8988T (cell line): ENCODE measurements around the gene CD83.

Source experiments
- DNase-seq: peaks from one replicate; pipeline ENCODE4 v3.0.0; 2011

The CD83 gene

DNA sequence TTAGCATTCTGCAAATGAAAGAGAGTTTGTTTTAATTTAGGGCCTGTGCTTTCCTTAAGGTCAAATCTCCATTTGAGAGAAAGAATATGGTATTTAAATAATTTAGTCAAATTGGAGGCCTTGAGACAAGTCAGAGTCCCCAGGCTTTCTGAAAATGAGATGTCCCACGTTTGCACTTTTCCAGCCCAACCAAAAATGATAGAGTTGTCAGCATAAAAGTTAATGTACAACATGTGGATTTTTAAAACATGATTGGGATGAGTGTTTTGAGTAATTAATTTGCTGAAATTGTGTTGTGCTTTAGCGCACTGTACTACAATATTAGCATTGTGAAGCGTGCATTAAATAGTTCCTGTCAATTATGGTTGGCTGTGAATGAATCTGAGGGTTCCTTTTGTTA lies 10.0 kb downstream of the CD83 start:
- DNase-seq: no peak

DNA sequence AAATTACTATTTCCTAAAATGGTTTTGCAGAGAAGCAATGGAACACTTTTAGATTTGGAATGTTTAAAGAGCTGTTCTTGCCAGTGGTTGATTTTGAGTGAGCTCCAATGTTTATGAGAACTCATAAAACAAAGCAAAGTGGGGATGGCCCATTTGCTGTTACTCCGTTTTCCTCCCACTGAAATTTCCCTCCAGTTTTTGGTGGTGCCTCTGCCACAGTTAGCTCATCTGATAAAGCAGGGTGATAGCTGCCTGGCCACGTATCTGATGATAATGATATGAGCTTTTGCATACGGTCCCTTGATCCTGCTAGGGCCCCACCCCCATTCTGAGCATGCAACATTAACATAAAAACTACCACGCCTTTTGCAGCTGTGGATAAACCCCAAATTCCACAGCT lies 10.4 kb downstream of the CD83 start:
- DNase-seq: no peak

DNA sequence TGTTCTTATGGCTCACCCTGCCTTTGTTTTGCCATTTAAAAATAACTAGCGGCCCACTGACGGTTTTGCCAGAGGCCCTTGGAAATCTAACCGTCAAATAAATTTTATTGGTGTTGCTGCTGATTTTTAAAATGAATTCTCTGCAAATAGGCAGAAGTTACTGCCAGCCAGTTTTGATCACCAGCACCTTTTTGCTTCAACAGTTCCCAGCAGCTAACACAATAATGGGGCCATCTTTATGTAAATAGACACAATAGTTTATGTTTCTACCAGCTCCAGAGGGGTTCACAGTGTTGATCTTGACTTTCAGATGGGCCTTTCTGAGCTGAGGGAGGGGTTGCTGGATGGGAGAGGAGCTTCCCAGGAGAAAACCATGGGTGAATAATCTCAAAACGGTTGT lies 11.2 kb downstream of the CD83 start:
- DNase-seq: no peak

DNA sequence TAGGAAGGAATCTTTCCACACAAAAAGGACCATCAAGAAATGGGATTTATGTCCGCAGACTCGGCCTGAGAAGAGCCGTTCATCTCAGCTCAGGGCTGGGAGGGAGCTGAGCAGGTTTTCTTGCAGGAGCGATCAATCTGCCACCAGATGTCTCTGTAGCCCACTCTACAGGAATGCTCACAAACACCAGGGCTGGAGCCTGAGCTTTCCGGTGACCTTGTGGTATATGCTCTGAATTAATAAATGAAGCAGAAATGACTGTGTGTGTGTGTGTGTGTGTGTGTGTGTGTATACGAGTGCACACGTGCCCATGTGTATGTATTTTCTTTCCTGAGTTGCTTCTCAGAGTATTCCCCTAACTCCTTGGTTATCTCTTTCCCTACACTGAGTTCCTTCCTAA lies 12.0 kb downstream of the CD83 start:
- peak; percentile 30 for DNase-seq

DNA sequence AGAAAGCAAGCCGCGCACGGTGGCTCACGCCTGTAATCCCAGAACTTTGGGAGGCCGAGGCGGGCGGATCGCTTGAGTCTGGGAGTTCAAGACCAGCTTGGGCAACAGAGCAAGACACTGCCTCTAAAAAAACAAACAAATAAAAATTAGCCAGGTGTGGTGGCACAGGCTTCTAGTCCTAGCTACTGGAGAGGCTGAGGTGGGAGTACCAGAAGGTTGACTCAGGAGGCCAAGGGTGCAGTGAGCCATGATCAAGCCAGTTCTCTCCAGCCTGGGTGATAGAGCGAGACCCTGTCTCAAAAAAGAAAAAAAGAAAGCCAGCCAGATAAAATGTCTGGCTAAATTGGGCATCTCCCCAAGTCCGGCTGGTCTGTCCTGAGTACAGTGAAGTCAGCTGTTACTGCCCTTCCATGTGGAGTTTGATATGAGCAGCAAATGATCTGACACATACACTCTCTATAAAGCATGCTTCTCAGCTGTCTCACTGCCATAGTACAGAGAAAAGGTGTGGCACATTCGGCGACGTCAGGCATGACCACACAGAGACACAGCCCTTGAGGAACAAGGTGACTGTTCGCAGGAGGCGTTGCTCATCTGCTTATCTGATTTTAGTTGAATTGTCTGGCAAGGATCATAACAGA lies 13.0 kb downstream of the CD83 start:
- DNase-seq: no peak

DNA sequence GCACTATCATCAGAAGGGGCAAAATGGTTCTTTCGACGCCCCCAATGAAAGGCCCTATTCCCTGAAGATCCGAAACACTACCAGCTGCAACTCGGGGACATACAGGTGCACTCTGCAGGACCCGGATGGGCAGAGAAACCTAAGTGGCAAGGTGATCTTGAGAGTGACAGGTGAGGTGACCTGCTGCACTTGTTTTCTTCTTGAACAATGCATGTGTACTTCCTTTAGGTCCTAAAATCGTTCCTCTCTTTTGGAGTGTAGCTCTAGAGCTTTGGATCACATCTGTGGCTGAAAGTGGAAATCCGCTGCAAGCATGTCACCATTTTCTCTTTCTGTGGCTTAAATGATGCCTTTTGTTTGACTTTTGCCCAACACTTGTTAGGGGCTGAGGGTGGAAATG lies 14.0 kb downstream of the CD83 start:
- DNase-seq: no peak

DNA sequence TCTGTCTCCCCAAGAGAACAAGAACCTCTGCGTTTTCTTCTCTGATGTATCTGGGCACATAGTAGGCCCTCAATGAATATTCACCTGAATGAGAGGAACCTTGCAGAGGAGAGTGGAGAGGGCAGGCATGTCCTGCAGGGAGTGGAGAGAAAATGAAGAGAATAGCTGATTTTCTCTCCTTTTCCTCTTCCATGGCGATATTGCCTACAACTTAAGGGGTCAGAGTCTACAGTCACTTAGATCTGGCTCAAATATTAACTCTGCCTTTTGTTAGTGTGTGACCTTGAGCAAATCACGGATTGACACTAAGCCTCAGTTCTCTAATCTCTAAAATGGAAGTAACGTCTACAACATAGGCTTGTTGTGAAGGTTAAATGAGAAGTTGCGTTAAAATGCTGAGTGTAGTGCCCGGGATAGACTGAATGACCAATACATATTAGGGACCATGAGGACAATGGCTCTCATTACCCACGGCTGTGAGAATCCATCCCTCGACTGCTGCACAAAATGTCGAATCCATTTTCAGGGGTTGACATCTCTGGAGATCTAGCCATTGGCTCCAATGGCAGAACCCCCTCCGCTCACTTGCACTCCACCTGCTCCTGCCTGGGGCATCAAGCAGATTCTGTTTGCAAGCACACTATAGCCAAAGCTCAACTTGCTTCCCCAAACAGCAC lies 14.8 kb downstream of the CD83 start:
- DNase-seq: no peak

DNA sequence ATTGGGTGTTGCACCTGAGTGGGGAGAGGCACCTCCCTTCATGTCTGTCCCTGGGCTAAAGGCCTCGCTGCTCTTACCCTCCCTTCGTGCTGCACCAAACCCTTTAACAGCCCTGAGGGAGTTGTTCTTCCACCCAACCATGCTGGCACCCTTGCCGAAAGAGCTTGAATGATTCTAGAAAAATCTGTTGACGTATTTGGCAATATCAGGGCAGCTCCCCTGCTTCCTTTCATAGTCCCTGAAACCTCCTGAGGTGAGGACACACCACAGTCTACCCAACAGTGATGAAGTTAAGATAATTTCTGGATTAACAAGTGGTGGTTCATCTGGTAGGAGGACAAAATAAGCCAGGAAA lies 15.3 kb downstream of the CD83 start:
- no peak for DNase-seq

DNA sequence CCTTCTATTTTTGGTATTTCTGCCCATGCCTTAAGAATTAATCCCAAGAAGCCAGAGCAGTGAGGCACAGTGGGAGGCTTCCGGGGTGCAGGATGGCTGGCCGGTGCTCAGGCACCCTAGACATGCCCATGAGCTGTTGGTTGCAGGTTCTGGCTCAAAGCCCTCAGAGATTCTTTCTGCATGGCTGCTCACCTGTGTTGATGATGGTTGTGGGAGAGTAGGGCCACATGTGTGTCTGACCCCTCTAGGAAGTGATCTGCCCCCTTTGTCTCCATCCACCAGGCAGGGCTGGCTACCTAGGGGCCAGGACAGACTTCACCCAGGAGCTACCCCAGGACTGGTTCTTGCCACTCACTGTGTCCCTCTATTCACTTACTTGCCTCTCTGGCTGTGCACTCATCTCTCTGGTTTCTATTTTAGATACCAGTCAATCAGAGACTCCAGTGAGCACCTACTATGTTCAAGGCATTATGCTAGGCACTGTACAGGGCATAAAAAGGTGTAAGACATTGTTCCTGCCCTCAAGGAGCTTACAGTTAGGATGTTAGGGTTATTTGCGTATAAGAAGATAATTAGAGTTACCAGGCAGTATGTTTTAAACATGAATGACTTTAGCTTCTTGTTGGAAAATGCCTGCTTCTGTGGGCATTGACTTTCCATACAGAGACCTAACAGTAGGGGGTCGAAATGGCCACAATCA lies 16.8 kb downstream of the CD83 start:
- DNase-seq: no peak

DNA sequence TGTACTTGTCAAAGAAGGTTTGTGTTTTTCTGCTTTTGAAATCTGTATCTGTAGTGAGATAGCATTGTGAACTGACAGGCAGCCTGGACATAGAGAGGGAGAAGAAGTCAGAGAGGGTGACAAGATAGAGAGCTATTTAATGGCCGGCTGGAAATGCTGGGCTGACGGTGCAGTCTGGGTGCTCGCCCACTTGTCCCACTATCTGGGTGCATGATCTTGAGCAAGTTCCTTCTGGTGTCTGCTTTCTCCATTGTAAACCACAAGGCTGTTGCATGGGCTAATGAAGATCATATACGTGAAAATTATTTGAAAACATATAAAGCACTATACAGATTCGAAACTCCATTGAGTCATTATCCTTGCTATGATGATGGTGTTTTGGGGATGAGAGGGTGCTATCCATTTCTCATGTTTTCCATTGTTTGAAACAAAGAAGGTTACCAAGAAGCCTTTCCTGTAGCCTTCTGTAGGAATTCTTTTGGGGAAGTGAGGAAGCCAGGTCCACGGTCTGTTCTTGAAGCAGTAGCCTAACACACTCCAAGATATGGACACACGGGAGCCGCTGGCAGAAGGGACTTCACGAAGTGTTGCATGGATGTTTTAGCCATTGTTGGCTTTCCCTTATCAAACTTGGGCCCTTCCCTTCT lies 18.4 kb downstream of the CD83 start:
- no peak for DNase-seq

DNA sequence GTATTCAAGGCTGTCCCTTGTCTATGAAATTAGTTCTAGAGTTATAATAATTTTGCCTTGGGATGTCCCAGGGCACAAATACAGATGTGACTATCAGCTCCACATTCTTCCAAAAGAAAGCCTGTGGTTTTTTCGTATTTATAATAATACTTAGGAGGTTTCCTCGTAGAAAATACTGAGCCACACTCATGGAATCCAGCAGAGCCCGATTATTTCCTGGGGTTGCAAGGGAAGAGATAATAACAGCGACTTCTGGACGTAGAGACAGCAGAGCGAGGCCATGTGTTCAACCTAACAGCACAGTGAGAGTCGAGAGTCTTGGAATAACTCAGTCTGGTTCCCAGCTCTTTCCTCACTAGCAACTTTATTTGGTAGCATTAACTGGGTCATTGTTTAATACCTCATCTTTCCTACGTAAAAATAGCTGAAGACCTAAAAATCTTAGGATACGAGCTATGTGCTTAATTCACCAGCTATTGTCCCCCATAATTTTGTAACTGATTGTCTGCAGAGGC lies 21.2 kb downstream of the CD83 start:
- no peak for DNase-seq

DNA sequence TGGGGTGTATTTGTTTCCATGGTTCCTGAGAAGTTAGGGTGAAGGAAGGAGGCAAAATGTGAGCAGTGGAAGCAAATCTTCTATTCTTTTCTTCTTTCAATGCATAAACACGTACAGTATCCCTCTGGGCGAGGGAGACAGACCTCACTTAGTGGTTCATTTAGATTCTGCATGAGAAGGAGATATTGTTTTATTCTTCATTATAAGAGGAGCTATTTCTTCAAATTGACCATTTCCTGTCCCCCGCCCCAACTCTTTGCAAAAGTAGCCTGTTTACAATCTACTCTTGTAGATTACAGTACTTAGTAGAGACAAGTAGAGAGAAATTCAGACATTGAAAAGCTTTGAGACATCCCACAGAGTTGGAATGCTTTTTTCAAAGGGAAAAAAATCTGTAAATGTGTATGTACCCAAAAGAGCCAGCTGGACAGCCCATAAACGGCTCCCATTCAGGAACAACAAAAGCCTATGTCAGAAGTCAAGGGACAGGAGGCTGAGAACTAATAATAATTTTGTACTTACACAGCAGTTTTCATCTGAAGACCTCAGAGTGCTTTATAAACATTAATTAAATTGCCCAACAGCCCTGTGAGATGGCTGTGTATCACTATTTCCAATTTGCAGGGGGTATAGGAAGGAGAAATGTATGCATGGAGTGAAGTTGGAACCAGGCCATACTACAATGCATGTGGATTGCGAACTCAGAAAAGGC lies 23.9 kb downstream of the CD83 start:
- no peak for DNase-seq

DNA sequence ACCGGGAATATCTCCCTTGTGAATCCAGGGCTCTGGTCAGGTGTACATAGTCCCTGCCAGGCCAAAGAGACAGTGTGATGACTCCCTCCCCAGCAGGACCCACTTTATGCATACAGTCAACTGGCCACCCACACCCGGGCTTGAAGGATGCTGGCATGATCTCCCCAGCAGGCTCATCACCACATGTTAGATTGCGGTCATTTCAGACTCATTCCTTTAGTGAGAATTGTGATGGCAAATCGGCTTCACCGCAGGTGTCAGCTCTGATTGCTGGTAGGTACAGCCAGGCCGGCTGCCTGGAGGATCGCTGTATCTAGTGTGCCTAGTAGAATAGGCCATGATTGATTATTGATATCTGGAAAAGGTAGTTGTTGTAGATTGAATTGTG lies 24.5 kb downstream of the CD83 start:
- DNase-seq: no peak

DNA sequence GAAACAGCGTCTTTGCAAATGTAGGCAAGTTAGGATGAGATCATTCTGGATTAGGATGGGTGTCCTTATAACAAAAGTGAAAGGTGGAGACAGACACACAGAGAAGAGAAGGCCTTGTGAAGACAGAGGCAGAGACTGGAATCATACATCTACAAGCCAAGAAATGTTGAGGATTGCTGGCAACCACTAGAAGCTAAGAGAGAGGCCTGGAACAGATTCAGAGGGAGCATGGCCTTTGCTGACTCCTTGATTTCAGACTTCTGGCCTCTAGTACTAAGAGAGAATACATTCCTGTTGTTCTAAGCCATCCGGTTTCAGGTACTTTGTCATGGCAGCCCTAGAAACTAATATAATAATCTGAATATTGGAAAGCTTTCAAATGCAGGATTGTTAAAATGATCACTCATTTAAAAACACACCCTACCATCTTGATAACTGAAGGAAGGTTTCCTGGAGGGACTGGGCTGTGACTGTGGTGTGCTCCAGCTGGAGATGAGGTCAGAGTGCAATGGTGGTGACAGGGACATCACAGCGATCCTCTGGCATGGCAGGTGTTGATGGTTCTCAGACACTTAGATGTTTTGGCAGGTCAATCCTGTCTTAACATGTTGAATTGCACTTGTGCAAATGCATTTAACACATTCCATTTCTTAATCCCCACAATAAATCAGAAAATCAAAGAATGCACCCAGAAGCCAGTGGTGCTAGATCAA lies 25.1 kb downstream of the CD83 start:
- no peak for DNase-seq

DNA sequence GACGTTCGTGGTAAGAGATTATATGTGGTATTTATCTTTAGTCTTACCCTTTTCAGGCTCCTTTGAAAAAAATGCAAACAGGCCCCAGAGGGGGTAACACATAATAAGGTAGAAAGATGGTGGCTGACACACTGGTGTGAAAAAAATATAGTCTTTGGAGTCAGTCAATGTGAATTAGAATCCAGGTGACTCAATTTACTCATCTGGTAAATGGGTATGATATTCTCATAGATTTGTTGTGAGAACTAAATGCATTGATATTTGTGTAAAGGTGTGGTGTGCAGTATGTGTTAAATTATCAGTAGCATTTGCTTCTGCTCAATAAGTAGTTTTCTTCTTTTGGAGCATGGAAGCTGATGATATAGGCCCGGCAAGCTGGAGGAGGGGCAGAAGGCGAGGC lies 25.7 kb downstream of the CD83 start:
- no peak for DNase-seq

DNA sequence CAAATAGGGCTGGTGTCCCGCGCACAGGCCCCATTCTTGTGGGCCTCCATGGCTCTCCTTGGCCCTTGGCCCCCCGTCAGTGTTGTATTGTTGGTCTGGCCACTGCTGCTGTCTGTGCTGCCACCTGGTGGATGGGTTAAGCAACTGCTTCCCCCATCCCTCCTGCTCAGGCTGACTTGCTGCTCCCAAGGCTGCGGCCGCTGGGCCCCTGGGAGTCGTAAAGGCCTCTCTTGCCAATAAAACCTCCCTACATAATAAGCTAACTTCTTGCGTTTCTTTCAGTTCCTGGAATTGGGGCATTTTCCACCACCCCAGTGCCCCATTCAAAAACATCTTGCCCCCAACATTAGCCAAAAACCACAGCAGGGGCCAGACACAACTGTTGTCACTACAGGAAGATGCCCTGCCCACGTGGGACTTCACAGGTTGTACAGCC lies 27.1 kb downstream of the CD83 start:
- DNase-seq: peak; percentile 83

DNA sequence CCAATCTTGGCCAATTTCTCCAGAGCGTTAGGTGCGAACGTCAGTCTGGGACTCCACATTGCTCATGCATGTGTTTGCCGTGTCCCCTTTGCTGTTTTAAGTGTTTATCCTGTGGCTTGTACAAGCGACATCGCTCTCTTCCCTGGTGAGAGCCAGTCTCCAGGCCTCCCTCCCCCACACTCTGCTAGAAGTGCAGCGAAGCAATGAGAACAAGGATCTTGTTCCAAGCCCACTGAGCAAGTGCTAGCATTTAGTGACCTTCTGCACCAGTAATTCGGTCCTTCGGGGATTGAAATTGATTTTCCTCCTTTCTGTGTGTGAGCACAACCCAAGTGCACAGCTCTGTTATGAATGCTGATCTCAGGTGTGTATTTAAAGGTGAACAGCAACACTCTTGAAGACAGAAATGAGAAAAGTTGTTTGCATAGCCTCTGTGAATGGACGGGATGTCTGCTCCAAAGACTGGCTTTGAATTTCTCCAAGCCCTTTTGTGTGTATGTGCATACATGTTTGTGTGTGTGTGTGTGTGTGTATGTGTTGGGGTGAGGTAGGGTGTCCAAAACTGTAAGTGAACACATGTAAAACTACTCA lies 29.0 kb downstream of the CD83 start:
- DNase-seq: no peak

DNA sequence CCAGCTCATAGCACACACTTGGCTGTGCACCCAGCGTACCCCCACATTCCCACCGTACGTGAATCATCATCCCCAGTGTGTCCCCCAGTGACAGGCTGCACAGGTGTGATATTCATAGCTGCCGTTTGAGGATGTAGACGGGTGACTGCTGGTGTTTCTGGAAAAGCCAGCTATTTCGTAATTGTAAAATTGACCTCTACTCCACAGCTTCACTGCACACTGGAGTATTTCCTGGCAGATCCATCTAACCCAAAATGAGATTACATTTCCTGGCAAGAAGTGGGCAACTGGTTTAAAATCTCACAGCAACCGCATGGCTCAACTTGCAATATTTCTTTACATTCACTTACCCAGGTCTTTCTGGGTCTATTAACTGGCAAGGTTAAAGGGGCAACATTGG lies 30.3 kb downstream of the CD83 start:
- no peak for DNase-seq

DNA sequence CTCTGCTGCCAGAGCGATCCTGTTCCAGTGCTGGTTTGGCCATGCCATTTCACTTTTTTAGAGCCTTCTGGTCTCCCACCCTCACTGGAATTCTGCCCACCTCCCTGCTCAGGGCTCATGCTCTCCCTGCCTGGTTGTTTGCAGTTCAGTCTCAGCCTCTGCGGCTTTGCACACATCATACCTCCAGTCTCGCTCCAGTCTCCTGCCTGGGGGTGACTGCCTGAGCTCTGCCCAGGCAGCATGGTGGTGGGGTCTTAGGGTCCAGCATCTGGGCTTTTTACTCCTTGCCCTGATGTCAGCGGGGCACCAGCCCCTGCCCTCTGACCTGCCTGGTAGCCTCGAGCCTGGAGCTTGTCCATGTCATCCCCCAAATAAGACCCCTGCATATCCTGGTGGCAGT lies 30.9 kb downstream of the CD83 start:
- no peak for DNase-seq

DNA sequence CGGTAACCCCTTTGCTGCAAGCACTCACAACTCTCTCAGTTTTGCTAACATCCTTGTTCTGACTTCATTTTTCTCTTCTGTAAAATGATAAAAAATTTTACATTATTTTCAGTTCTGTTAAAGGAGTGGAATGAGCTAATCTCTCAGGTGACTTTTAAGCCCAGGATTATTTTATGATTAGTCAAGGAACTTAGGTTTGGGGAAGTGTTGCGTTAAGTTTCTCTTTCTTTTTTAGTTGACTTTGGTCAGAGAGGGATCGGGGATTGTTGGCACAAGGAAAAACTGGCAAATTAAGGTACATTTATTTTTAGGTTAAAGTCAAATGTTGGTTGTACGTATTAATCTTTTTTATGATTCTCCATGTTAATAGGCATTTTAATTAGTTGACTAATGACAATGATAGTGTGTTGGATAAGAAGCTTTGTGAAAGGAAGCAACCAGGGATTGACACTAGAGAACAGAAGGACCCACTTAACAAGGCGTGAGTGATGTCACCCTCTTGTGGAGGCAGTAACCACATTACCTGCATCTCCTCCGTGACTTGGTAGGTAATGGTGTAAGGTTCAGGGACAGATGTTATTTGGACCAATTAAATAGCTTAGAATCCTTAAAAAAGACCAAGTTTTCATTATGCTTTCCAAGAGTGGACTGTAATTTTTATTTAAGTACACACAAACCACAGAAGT lies 31.6 kb downstream of the CD83 start:
- no peak for DNase-seq

DNA sequence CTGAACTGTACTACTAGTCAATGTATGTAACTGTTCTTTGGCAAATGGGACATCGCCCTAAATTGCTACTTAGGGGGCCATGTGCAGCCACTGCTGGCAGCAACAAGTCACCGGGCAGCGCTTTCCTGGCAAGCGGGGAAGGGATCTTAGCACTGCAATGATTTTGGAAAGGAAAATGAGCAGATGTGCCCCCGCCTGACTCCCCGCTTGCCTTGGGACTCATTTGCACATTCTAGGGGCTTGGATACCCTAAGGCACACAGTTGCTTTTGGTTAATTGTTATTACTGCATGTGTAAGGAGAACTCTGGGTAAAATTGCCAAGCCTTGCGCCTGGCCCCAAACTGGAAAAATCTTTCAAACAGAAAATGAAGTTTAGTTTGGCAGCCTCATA lies 32.2 kb downstream of the CD83 start:
- no peak for DNase-seq
